Measurements from ENCODE around the gene ERCC6L2.
A peak's percentile ranks its signal among the peaks of the same experiment; 100 is the strongest.

ERCC6L2 gene

DNA sequence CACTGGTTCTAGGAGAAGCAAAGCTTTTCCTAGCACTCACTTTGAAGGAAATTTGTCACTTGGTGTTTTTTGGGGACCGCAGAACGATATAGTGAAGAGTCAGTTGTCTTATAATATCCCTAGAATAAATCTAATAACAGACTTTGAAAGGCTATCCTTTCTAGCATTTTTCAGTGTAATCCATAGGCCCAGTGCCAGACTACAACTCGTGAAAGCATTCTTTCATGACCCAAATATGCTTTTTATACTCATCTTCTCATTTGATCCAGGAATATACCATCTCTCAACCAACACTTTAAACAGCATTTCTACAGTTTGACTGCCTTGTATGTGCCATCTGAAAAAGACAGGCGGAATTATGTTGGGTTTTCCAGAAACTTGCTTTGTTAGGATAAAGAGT, 104.0 kb downstream of the ERCC6L2 start:
- no peak for DNase-seq (ENCODE audit: low read depth)

DNA sequence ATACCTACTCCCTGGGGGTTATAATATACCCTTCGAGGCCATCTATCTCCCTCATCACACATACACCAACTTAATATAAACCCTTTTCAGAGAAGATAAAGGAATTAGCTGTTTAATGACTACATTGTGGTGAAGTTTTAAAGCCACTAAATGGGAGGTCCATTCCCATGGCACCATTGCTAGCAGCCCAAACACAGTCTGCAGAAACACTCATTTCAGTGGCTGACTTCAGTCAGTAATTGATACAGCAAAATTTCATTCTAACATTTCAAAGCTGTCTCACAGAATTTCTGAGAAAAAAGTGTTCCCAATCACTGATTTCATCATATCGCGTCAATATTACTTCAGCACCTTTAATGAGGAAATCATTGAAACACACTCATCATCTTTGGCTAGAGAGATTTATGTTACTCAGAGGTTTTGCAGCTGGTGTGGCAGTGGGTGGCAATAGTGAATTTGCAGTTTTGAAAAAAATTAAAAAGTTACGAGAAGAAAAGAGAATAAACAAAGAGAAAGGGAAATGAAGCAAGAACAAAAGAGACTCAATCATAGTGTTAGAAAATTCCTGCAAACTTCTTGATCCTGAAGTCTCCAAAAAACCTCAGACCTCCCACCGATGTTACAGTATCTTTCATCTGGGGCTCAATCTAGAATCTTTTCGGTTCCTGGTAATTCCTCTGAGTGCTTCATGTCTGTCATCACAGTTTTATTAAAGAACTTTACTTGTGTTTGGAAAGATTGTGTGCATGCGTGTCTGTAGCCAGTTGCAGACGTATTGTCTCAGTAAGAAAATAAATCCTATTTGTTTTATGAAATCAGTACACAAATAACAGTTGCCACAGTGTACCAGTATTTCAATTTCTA, 105.0 kb downstream of the ERCC6L2 start:
- DNase-seq (ENCODE audit: low read depth), result peak; percentile 49

DNA sequence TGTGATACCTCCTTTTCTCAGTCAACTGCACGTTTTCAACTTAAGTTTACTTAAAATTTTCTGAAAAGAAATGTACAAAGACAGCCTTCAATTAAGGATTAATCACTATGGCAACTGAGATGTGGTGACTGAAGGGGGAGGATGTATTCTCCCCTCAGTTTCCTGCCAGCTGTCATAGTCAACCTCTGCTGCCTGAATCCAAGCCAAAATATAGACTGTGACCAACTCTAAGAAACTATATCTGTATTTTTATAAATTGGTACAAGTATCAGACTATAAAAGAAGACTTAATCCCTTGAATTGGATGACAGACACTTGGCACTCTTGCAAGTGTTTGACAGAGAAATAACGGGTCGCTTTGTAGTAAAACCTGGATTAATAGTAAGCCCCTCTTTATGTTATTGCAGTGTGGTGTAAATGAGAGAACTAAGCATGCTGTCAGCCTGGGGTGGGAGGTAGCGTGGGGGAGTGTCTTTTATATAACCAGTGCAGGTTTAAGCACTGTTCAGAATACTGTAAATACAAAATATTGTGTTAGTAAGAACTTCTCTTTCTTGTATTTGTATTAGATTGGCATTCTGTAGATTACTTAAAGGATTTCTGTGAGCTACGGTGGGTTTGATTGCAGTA, 106.4 kb downstream of the ERCC6L2 start:
- DNase-seq (ENCODE audit: low read depth), result no peak

DNA sequence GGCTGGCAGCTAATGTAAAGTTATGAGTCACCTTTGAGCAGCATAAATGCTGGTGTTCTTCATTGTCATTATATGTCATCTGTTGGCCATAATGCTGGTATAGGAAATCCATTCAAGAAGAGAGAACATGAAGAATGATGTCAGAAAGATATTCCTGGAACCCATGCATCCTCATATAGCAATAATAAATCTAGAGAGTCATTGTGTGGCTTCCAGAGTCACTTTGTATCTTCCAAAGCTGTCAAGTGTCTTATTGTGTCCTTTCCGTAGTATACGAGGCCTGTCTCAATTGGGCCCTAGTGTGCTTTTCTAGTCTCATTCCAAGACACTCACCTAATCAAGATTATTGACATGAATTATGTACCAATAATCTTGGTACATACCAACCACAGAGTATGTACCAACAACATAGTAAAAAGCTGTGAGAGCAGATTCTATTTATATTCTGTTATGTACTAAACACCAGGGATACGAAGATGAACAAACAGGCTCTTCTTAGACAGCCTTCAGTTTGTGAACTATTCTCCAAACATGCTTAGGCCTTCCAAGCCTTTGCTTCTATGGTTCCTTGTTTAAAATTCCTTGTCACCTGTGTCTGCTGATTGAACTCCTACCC, 110.1 kb downstream of the ERCC6L2 start:
- DNase-seq (ENCODE audit: low read depth), result no peak

DNA sequence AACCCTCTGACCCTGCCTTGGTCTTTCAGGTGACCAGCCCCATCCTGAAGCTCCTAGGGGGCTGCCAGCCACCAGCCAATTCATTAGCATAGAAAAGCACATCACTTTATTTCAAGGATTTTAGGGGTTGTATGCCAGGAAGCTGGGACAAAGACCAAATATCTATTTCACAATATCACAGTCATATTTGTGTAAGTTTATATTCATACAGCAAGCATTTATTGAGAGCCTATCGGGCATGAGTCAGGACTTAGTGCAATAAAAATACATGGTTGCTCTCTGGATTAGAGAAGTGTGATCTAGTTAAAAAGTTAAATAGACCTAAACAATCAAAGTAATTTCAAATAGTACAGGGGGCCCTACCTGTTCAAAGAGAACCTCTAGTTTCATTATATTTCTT, 113.8 kb downstream of the ERCC6L2 start:
- peak; percentile 45 for DNase-seq (ENCODE audit: low read depth)

DNA sequence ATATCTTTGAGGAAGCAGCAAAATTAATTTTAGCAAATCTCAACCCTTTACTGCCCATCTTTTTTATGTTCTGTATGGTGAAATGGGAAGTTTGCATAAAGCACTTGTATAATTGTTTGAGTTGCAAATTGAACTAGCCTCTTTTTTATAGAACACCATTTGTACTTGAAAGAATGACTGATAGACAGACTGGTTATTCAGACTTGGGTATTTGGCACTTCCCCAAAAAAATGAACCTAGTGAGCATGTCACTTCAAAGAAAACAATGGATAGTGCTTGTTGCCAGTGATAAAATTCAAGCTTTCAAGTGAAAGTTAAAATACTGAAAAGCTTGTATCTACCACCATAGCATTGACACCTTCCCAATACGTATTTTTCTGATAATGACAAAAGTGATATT, 115.8 kb downstream of the ERCC6L2 start:
- no peak for DNase-seq (ENCODE audit: low read depth)

DNA sequence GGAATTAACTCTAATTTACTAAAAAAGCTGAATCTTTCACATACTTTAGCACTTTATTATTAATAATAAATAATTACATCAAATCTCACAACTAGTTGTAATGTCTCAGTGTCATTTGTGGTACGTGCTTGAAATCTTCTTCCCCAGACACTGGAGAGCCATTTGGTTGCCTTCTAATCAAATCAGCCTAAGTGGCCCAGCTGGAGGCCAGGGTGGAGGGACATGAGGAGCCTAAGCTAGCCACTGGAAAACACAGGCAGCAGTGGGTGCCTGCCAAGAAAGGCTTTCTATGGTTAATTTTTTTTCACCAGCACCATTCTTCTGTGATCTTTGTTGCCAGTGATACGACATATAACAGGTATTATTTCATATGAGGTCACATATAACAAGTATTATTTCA, 117.0 kb downstream of the ERCC6L2 start:
- no peak for DNase-seq (ENCODE audit: low read depth)

DNA sequence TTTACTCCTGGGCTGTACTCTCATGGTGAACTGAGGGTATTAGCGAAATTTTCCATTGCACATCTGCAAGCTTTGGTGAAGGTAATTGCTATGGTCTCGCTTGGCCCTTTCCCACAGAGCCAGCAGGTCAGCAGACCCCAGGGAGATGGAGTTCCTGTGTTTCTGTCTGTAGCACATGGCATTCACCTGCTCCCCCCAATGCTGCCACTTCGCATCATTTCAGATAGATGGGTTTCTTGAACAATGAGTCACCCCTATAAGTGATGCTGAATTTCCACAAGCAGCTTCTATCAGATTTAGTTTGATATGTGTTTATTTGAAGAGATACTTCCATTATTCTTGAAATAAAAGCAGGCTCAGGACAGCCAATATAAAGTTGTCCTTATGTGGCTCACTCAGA, 117.8 kb downstream of the ERCC6L2 start:
- no peak for DNase-seq (ENCODE audit: low read depth)

DNA sequence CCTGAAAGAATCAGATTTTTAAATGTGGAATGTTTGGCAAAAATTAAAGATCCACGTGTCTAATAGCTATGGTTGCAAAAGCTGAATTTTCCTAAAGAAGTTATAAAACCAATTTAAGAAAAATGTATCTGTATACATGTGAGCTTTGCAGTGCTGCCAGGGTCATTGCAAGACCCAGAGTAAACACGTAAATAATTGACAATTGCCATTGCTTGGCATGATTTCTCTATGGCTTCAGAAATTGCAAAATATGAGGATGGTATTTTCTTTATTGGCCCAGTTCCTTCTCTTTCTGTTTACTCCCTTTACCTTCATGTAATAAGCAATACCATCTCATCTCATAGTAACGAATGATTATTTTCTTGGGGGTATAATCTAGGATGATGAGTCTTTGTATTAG, 123.9 kb downstream of the ERCC6L2 start:
- no peak for DNase-seq (ENCODE audit: low read depth)

DNA sequence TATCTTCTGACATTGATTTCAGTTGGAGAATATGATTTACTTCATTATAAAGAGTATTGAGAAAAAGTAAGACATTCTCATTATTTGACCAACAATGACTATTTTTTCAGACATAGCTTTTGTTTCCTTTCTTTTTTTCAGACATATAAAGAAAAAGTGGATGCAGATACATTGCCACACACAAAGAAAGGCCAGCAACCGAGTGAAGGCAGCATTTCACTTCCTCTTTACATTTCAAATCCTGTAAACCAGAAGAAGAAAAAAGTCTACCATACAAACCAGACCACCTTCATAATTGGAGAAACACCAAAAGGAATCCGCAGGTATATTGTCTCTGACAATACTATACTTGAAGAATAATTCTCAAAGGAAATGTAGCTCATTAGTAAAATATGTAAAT, 128.9 kb downstream of the ERCC6L2 start:
- DNase-seq (ENCODE audit: low read depth), result no peak

DNA sequence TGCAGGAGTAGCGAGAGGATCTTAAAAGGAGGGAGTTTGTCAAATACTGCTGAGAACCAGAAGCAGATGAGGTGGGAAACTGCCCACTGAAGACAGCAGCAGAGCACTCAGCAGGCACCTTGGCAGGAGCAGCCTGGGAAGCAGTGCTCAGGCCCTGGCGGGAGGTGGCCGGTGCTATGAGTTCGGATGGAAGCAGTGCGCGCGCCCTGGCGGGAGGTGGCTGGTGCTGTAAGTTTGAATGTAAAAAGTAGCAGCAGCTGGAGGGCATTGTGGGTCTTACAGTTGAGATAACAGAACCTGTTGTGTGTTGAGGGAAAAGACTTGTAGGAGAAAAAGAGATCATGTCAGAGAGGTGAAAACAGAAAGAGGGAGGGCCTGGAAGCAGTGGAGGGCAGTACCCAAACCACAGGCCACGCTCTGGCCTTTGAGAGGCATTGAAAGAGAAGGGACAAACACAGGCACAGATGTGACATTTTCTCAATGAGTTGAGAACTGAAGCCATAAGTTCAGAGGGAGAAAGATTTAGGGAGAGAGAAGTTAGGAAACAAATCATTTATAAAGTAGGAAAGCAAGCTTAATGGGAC, 130.9 kb downstream of the ERCC6L2 start:
- no peak for DNase-seq (ENCODE audit: low read depth)

DNA sequence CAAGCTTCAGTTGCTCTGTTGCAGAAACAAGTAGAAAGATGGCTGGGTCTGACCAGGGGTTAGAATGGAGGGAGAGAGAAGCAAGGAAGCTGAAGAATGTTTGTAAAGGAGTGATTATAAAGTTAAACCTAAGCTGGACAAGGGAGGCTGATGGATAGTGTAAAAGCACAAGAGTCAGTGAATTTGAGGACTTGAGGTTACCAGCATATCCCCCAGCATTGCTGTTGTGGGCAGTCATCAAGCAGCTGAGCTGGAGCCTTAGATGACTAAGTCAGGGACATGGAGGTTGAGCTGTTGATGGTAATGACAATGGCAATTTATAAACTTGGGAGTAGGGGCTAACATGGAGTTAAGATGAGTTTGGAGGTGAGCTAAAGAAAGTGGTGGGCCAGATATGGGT, 131.5 kb downstream of the ERCC6L2 start:
- DNase-seq (ENCODE audit: low read depth), result no peak

DNA sequence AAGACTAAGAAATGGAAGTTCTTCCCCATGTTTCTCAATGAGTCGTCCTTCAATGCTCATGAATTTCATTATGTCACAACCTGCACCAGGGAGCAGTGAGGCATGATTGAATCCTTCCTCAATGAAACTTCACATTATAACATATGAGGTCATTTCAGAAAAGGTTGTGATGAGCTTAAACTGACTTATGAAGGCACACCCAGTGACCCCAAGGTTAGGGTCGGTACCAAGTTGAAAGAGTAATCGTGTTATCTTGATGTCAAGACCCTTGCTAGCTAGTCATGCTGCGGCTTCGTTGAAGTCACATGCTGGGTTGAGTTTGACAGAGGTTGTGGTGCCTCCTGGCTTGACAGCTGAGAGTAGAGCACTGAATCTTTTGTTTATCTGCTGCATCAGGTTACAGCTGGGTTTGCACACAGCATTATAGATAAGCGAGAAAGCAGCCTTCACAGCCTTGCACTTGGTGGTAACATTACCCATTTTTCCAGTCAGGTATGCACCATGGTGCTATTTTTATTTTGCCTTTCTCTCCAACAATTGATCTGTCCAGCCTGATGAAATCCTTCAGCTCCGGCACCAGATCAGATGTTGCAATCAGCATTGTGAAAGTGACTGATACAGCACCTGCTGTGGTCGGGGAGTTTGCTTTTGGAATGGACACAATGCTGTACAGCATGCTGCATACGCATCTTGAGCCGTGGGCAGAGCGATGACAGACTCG, 133.2 kb downstream of the ERCC6L2 start:
- no peak for DNase-seq (ENCODE audit: low read depth)

DNA sequence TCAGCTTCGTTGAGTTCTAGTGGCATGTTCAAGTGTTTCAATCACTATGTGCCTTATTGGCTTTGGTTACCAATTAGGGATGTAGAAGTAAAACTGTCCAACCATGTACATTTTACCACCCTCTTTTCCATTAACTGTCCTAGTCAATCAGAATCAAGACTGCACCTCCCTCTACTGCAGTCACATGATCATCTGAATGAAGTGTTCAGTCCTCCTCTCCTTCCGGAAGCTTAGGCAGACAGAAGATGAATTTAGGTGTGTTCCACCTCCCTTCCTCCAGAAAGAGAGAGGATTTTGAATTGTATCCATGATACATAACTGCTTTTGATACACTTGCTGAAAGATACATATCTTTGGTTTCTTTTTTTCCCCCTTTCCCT, 133.7 kb downstream of the ERCC6L2 start:
- no peak for DNase-seq (ENCODE audit: low read depth)

DNA sequence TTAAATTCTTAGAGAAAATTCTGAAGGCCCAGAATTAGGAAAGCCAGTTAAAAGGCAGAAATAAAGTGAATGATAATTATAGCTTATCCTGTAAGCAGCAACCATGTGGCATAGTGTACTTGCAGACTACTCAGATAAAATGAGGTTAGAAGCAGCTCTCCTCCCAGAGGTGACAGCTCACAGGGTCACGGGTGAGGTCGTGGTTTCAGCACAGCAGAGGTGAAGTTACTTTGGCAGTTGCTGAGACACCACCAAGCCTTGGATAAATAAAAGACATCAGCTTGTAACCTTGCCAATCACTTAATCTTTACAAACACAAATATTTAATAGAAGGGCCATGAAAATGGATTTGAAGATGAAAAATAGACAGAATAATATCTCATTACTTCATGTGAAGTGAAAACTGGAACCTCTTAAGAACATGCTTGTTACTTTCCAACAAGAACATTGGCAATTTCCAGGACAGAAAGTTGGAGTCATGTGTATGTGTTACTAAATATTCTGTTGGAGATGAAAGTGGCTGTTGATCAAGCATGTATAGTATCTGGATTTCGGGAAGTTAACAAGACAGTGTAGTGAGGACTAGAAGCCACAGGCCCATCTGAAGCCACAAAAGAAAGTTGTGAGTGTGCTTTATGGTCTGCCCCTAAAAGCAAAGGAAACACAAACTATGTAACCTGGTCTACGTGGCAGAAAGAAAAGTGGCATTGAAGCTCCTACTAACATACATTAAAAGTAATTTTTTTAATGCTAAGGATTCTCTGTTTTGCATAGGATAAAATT, 134.4 kb downstream of the ERCC6L2 start:
- DNase-seq (ENCODE audit: low read depth), result no peak

DNA sequence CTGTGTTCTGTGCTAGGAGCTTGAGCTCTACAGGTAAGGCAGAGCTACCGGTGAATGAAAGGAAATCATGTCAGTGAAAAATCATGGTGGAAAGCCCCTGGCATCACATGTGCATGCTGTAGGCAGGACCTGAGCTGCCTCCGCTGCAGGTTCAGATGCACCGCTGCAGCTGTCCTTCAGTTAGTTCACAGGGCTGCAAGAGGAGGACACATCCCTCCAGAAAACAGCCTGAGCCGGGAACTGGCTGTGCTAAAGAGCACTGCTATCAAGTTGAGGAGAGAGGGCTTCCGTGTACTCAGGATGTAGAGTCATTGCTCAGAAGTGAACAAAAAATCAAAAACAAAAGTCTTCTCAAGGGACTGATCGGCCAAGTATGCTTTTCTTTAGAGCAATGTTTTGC, 138.6 kb downstream of the ERCC6L2 start:
- DNase-seq (ENCODE audit: low read depth), result no peak

DNA sequence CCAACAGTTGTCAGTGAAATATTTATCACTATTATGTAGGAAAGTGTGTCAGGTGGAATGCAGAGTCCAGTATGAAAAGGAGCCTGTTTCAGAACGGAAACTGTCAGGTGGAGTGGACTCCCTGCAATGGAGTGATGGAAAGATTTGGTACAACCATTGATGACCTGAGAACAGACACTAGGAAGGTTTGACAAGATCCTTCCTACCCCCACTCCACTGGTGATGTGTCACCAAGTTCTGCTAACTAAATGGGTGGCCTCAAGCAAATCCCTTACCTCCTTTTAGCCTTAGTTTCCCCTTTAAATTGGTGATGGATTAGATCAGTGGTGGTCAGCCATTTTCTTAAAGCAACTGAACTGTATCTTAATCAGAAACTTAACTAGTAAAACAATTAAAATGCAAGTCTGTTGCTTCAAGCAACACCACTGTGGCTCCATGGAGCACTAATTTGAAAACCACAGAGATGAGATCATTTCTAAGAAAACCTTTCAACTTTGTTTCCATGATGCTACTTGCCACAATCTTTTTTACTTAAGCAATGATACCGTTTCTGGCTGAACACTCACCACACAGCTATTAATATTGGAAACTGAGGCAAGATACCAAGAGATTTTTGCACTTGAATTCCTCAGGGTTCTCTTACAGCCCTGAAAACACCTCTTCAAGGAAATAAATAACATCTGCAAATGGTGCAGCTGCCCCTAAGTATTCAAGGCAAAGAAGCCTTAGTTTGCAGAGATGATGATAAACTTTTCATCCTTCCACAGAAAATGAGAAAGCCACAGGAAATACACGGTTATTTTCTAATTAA, 140.6 kb downstream of the ERCC6L2 start:
- no peak for DNase-seq (ENCODE audit: low read depth)
